Measurements from ENCODE around the gene BYSL.

GRCh38 chr6:41958022-41958856, 36.9 kb downstream of the BYSL start:
- TF ChIP-seq CTCF (conservative IDR thresholded peaks at IDR 0.05; ENCODE audit: low read length), result no peak
- no peak for TF ChIP-seq EZH2phosphoT487 (IDR thresholded peaks at IDR 0.05; ENCODE audit: borderline replicate concordance)
